SK-N-SH (cell line): ENCODE results near the gene SULF2. TPM values are rescaled to one million over a fixed set of nuclear protein-coding genes. Genes with fewer than 3 reads are reported as not detected.

Source experiments
- CTCF ChIA-PET: fragments of 300-600, 350-600 bp; formaldehyde crosslinking; extraction: SDS; loops from one replicate; lab custom pipeline; 2021; lab: Yijun Ruan, JAX
- POLR2A ChIA-PET: fragments of 350-600 bp; sonication (Branson Sonifier 250); formaldehyde crosslinking; extraction: SDS; loops from one replicate; lab custom pipeline; 2020; ENCODE audit warnings: antibody characterized with exemption, inconsistent platforms; lab: Yijun Ruan, JAX
- DNase-seq: peaks from one replicate; pipeline ENCODE4 v3.0.0; 2012
- H2AFZ ChIP-seq: fragments of 200-600 bp; sonication (generic); 2 replicates; pipeline ENCODE4 v1.8.1; 2016; ENCODE audit warnings: antibody characterized with exemption, mild to moderate bottlenecking, low read depth
- H3F3A ChIP-seq: fragments of 200-600 bp; sonication (generic); replicated peaks from 2 replicates; pipeline ENCODE3; 2016; ENCODE audit warnings: antibody characterized with exemption, mild to moderate bottlenecking; ENCODE audit not compliant: insufficient read depth
- H3K27ac ChIP-seq, 2 experiments: fragments of 200-500 bp in 1 of 2; fragments of 200-600 bp in 1 of 2; sonication (Bioruptor generic) in 1 of 2; sonication (generic), shearing (Covaris generic) in 1 of 2; 2 replicates each; pipeline versions ENCODE4 v1.5.1 to v1.6.1; 2014 to 2016; ENCODE audit warnings: low read depth in 2 of 2, inconsistent platforms in 1 of 2, low read length in 1 of 2, mild to moderate bottlenecking in 1 of 2, mixed read lengths in 1 of 2
- H3K27me3 ChIP-seq: fragments of 200-600 bp; sonication (generic), shearing (Covaris generic); 2 replicates; pipeline ENCODE4 v1.6.1; 2016; ENCODE audit warnings: mixed run types; ENCODE audit not compliant: insufficient read depth
- H3K36me3 ChIP-seq, 2 experiments: fragments of 200-500 bp in 1 of 2; fragments of 200-600 bp in 1 of 2; sonication (Bioruptor generic) in 1 of 2; sonication (generic) in 1 of 2; replicated peaks in 1 of 2; 2 replicates each; pipeline versions ENCODE3 to v1.5.1; 2014 to 2016; ENCODE audit warnings: low read length in 1 of 2, mild to moderate bottlenecking in 1 of 2; ENCODE audit not compliant: insufficient read depth in 2 of 2, control insufficient read depth in 1 of 2
- H3K4me1 ChIP-seq, 2 experiments: fragments of 200-500 bp in 1 of 2; fragments of 200-600 bp in 1 of 2; sonication (Bioruptor generic) in 1 of 2; sonication (generic), shearing (Covaris generic) in 1 of 2; 2 replicates each; pipeline versions ENCODE4 v1.5.1 to v1.6.1; 2014 to 2016; ENCODE audit warnings: low read depth in 1 of 2, low read length in 1 of 2, mixed run types in 1 of 2; ENCODE audit not compliant: insufficient read depth in 2 of 2, control insufficient read depth in 1 of 2
- H3K4me2 ChIP-seq: fragments of 200-600 bp; sonication (generic), shearing (Covaris generic); 2 replicates; pipeline ENCODE4 v1.6.1; 2017; ENCODE audit warnings: mixed run types
- H3K4me3 ChIP-seq, 2 experiments: fragments of 200-500 bp in 1 of 2; fragments of 200-600 bp in 1 of 2; sonication (Bioruptor generic) in 1 of 2; sonication (generic), shearing (Covaris generic) in 1 of 2; 2 replicates each; pipeline versions ENCODE4 v1.5.1 to v1.8.1; 2014 to 2016; ENCODE audit warnings: low read depth in 2 of 2, inconsistent platforms in 1 of 2, low read length in 1 of 2, mild to moderate bottlenecking in 1 of 2, mixed read lengths in 1 of 2, moderate library complexity in 1 of 2
- H3K79me2 ChIP-seq: fragments of 200-600 bp; sonication (generic); 2 replicates; pipeline ENCODE4 v1.8.1; 2017; ENCODE audit warnings: mild to moderate bottlenecking; ENCODE audit not compliant: insufficient read depth
- H3K9ac ChIP-seq: fragments of 200-600 bp; sonication (generic); 2 replicates; pipeline ENCODE4 v1.6.1; 2017; ENCODE audit warnings: mixed run types
- H3K9me2 ChIP-seq: fragments of 200-600 bp; sonication (generic); 2 replicates; pipeline ENCODE4 v1.6.1; 2017; ENCODE audit warnings: mixed run types
- H3K9me3 ChIP-seq: fragments of 200-600 bp; sonication (generic); 2 replicates; pipeline ENCODE4 v1.6.1; 2017; ENCODE audit warnings: mixed run types, mild to moderate bottlenecking, moderate library complexity
- H4K20me1 ChIP-seq: fragments of 200-600 bp; sonication (generic); 2 replicates; pipeline ENCODE4 v1.6.1; 2017; ENCODE audit warnings: mild to moderate bottlenecking, mixed run types; ENCODE audit not compliant: insufficient read depth
- CHD2 ChIP-seq: fragments of 150-350 bp; IDR thresholded peaks from 2 replicates; pipeline ENCODE4 v1.6.1; 2018; ENCODE audit warnings: low read length; ENCODE audit not compliant: partially characterized antibody
- CTCF ChIP-seq: fragments of 200-600 bp; sonication (generic); IDR thresholded peaks from 2 replicates; pipeline ENCODE4 v1.6.1; 2017; ENCODE audit warnings: antibody characterized with exemption, mild to moderate bottlenecking, moderate library complexity
- EP300 ChIP-seq, 2 experiments: IDR thresholded peaks; 2 replicates each; pipeline versions ENCODE4 v1.4.0 to v1.6.1; 2012; ENCODE audit warnings: borderline replicate concordance in 1 of 2, low read depth in 1 of 2, low read length in 1 of 2
- EZH2phosphoT487 ChIP-seq: fragments of 200-600 bp; sonication (generic); IDR thresholded peaks from 2 replicates; pipeline ENCODE4 v1.6.1; 2017; ENCODE audit warnings: low read depth, mixed run types, mild to moderate bottlenecking, antibody characterized with exemption, moderate library complexity, borderline replicate concordance
- FOSL2 ChIP-seq: IDR thresholded peaks from 2 replicates; pipeline ENCODE4 v1.4.0; 2012; ENCODE audit warnings: low read depth, mild to moderate bottlenecking, moderate library complexity, borderline replicate concordance
- FOXJ3 ChIP-seq: sonication (generic); formaldehyde crosslinking; IDR thresholded peaks from 2 replicates; pipeline ENCODE4 v1.5.1; 2020; ENCODE audit warnings: mild to moderate bottlenecking, missing genetic modification reagents
- FOXM1 ChIP-seq: IDR thresholded peaks from 2 replicates; pipeline ENCODE4 v1.4.0; 2012; ENCODE audit warnings: low read depth, mild to moderate bottlenecking
- GABPA ChIP-seq: IDR thresholded peaks from 2 replicates; pipeline ENCODE4 v1.4.0; 2012; ENCODE audit warnings: low read depth, mild to moderate bottlenecking
- MAX ChIP-seq: IDR thresholded peaks from 2 replicates; pipeline ENCODE4 v1.4.0; 2012; ENCODE audit warnings: low read depth
- MEF2A ChIP-seq: IDR thresholded peaks from 2 replicates; pipeline ENCODE4 v1.4.0; 2012; ENCODE audit warnings: low read depth, borderline replicate concordance
- NFIC ChIP-seq: IDR thresholded peaks from 2 replicates; pipeline ENCODE4 v1.4.0; 2012; ENCODE audit warnings: borderline replicate concordance
- PBX3 ChIP-seq: IDR thresholded peaks from 2 replicates; pipeline ENCODE4; 2012
- POLR2AphosphoS5 ChIP-seq: IDR thresholded peaks from 2 replicates; pipeline ENCODE4 v1.6.1; 2012; ENCODE audit warnings: low read depth, low read length
- RCOR1 ChIP-seq: fragments of 150-350 bp; IDR thresholded peaks from 2 replicates; pipeline ENCODE4 v1.6.1; 2017; ENCODE audit warnings: antibody characterized with exemption, low read length
- RFX5 ChIP-seq: IDR thresholded peaks from 2 replicates; pipeline ENCODE4 v1.6.1; 2012; ENCODE audit warnings: mild to moderate bottlenecking, improper control_type of control experiment, low read length
- RXRA ChIP-seq: IDR thresholded peaks from 2 replicates; pipeline ENCODE4 v1.4.0; 2012; ENCODE audit warnings: low read depth, mild to moderate bottlenecking, borderline replicate concordance
- TAF1 ChIP-seq: IDR thresholded peaks from 2 replicates; pipeline ENCODE4 v1.6.1; 2012; ENCODE audit warnings: low read depth, mild to moderate bottlenecking, low read length, moderate library complexity, borderline replicate concordance
- ZBTB33 ChIP-seq: IDR thresholded peaks from 2 replicates; pipeline ENCODE4 v1.4.0; 2012; ENCODE audit warnings: low read depth, borderline replicate concordance
- WGBS: methylation state at CpG from one replicate; pipeline ENCODE4 v1.1.6; 2017; ENCODE audit warnings: low lambda C conversion rate; 5-methylcytosine and 5-hydroxymethylcytosine counted together
- polyA plus RNA-seq, 3 experiments: library from polyadenylated mRNA; depleted of rRNA; stranded (reverse); fragments of >200 nt; gene quantifications; 2 replicates each; pipeline ENCODE4 v1.2.3, GENCODE V29; 2012
- TF ChIP-seq, protein P1 (sequence below): IDR thresholded peaks from 2 replicates; pipeline ENCODE4 v1.4.0; 2012; ENCODE audit warnings: low read depth, borderline replicate concordance

Gene SULF2
- polyA plus RNA-seq, 1 of the 3 experiments (the other 2 are of a cell fraction) = 20.2 TPM

- no peaks in the 10 kb centered on the region for H3K9me3 ChIP-seq
- no peak overlapping the region for H3K4me2 ChIP-seq
- H2AFZ ChIP-seq = no peak overlapping the region
- no peaks in the 10 kb centered on the region for H3F3A ChIP-seq
- ChIA-PET POLR2A (no interaction called here), CTCF (interaction anchor here (0.8 to 24.9 kb wide), 3 partner anchors 9 to 954 kb away, joined by 3 to 437 read pairs (median 5); no protein-coding TSS in a partner anchor)
- no peaks in the 10 kb centered on the region for H3K79me2 ChIP-seq
- DNase-seq = no peak
- no peak overlapping the region for H3K27ac ChIP-seq
- WGBS = 69% methylated on average over 2 of the region's 4 CpGs
- no peaks in the 10 kb centered on the region for H3K27me3 ChIP-seq
- H3K4me1 ChIP-seq = no peaks in the 10 kb centered on the region; a peak in 1 of 4 replicates
- no peaks in the 10 kb centered on the region for H3K9me2 ChIP-seq
- no peaks in the 10 kb centered on the region for H4K20me1 ChIP-seq
- H3K9ac ChIP-seq = no peak overlapping the region
- peaks cover 0 to 5% of the 10 kb centered on the region in 2 experiments for H3K36me3 ChIP-seq
- no peak overlapping the region for H3K4me3 ChIP-seq
- TF ChIP-seq GABPA (no peak), RXRA (no peak), POLR2AphosphoS5 (no peak), FOSL2 (no peak), EP300 (IDR thresholded peaks at IDR 0.05; ENCODE audit: borderline replicate concordance in 1 of 2, low read depth in 1 of 2, low read length in 1 of 2) (no peak), PBX3 (no peak), ZBTB33 (no peak), MEF2A (no peak)
Measured at GRCh38 chr20:47669489-47669888, 115.8 kb downstream of the SULF2 start.

DNA sequence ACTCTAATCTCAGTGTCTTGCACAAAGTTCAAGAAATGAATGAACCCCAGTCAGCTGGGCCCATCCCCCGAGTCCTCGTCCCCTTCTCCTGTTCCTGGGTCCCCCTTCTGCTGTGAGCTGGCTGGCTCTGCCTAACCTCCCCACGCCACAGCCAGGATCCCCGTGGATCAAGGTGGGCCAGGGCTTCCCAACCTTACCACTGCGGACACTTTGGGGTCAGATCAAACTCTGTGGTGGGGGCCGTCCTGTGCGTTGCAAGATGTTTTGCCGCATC is 116.2 kb downstream of the SULF2 start:
- ChIA-PET POLR2A (no interaction called here), CTCF (interaction anchor here (0.8 to 24.9 kb wide), 4 partner anchors 9 to 954 kb away, joined by 3 to 437 read pairs (median 4); no protein-coding TSS in a partner anchor)
- no peak overlapping the region for H3K9ac ChIP-seq
- no peak overlapping the region for H2AFZ ChIP-seq
- peaks cover 0 to 5% of the 10 kb centered on the region in 2 experiments for H3K36me3 ChIP-seq
- no peaks in the 10 kb centered on the region for H3K79me2 ChIP-seq
- no peaks in the 10 kb centered on the region for H3K9me2 ChIP-seq
- no peaks in the 10 kb centered on the region for H3K9me3 ChIP-seq
- no peak for DNase-seq
- peaks cover under 1 to 2% of the 10 kb centered on the region in 2 experiments; a peak in 2 of 4 replicates for H3K4me1 ChIP-seq
- H3K27me3 ChIP-seq = no peaks in the 10 kb centered on the region
- H3K4me2 ChIP-seq = no peak overlapping the region
- WGBS = 90% methylated on average over 5 of the region's 8 CpGs
- H4K20me1 ChIP-seq = no peaks in the 10 kb centered on the region
- no peaks in the 10 kb centered on the region for H3F3A ChIP-seq
- no peak overlapping the region for H3K27ac ChIP-seq
- no peak overlapping the region for H3K4me3 ChIP-seq
- no peak for TF ChIP-seq EP300 (IDR thresholded peaks at IDR 0.05; ENCODE audit: borderline replicate concordance in 1 of 2, low read depth in 1 of 2, low read length in 1 of 2)
- TF ChIP-seq CTCF = no peak
- TF ChIP-seq ZBTB33 = no peak
- TF ChIP-seq MAX = no peak
- TF ChIP-seq TAF1 = no peak
- TF ChIP-seq FOXM1 = no peak
- no peak for TF ChIP-seq RFX5
- TF ChIP-seq GABPA = no peak
- no peak for TF ChIP-seq RCOR1
- TF ChIP-seq CHD2 = no peak
- no peak for TF ChIP-seq FOXJ3
- TF ChIP-seq POLR2AphosphoS5 = no peak
- TF ChIP-seq, protein P1, sequence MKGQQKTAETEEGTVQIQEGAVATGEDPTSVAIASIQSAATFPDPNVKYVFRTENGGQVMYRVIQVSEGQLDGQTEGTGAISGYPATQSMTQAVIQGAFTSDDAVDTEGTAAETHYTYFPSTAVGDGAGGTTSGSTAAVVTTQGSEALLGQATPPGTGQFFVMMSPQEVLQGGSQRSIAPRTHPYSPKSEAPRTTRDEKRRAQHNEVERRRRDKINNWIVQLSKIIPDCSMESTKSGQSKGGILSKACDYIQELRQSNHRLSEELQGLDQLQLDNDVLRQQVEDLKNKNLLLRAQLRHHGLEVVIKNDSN = no peak
- no peak for TF ChIP-seq EZH2phosphoT487
- TF ChIP-seq NFIC = no peak
